ENCODE measurements around the gene ANLN.
"Not testable (repeated sequence)": the region's sequence is repeated elsewhere in the genome, so short reads cannot be mapped to it uniquely, and the experiment has no call there.

ANLN gene

GRCh38 chr7:36468370-36469101 is 78.9 kb downstream of the ANLN start:
- DNase-seq: no peak

- DNase-seq: no peak
These were observed 79.6 kb downstream of the ANLN start for GRCh38 chr7:36469236-36469635.

DNA sequence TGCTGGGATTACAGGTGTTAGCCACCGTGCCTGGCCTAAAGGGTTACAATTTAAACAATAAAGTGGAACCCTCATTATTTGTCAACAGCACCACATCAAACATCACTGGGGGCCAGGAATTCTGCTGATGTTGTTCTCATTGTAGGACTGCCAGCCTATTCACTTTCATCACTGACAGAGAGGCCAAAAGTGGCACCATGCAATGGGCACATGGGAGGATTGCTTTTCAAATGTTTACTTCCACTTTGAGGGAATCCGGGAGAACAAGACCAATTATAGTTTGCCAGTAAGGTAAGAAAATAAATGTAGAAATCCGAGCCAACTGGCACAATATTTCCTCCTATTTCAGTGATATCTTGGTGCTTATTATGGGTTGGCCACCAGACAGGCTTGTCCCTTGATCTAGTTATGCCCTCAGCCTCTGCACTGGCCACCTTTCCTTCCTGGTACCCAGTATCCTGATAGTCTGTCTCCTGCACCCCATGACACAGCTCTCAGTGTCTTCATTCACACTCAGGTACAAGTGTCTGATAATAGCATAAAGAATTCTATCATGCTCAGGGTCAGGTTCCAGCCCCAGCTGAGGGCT is 82.6 kb downstream of the ANLN start:
- DNase-seq: no peak

GRCh38 chr7:36473454-36474282 is 84.0 kb downstream of the ANLN start:
- no peak for DNase-seq

DNA sequence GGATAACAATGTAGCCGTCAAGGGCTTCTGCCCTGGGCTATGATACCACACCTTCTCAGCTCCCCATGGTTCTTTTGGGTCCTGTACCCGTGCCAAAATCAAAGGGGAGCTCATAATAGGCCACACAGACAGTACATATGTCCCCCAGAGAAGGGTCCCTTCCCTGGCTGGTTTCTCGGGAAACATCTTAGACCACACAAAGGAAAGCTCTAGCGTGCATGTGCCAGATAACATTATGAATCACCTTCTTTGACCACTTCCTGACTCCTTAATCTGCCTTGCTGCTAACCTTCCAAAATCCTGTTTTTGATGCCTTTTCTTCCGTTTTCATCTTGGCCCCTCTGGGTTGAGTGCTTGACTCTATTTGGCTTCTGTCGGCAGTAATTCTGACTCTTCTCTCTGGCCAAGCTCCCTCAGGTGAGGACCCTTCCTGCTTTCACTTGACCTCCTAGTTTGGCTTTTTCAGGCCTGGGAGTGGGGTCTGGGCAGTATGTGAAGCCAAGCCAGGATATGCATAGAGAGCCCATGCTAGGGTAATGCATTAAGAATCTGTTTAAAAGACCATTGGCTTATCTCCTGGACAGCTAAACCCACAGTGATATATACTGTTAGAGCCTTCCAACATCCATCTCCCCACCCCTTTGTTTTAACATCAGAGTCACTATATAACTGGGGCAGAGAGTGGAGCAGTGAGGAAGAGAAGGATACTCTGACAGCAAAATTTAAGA is 84.8 kb downstream of the ANLN start:
- DNase-seq: no peak

- DNase-seq: no peak
These were observed 85.3 kb downstream of the ANLN start for GRCh38 chr7:36475011-36475342.

- no peak for DNase-seq
These were observed 85.7 kb downstream of the ANLN start for GRCh38 chr7:36475381-36475780.

GRCh38 chr7:36478745-36479144 is 89.1 kb downstream of the ANLN start:
- no peak for DNase-seq

DNA sequence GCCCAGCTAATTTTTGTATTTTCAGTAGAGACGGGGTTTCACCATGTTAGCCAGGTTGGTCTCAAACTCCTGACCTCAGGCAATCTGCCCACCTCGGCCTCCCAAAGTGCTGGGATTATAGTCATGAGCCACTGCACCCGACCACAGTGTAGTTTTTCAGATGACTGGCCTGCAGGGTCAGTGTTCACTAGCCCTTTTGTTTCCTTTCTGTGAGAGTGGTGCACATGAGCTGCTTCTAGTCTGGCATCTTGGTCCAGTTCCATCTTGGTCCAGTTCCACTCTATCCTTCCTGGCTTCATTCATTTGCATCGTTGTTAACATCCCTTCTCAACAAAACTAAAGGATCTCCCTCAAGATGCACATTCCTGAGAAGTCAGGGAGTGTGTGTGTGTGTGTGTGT is 94.2 kb downstream of the ANLN start:
- DNase-seq: not testable (repeated sequence)

DNA sequence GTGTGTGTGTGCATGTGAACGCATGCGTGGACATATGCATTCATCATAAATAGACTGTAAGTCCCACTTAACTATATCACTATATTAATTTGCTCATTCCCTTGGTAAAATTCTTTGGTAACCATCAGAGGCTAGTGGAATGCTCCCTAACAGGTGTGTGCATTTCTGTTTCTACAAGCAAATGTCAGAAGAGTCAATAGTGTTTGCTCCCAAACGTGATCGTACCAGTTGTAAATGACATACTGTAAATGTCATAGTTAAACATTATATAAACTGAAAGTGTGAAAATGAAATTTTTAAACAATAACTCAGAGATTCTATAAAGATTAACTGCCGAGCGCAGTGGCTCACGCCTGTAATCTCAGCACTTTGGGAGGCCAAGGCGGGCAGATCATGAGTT is 94.6 kb downstream of the ANLN start:
- DNase-seq: no peak

DNA sequence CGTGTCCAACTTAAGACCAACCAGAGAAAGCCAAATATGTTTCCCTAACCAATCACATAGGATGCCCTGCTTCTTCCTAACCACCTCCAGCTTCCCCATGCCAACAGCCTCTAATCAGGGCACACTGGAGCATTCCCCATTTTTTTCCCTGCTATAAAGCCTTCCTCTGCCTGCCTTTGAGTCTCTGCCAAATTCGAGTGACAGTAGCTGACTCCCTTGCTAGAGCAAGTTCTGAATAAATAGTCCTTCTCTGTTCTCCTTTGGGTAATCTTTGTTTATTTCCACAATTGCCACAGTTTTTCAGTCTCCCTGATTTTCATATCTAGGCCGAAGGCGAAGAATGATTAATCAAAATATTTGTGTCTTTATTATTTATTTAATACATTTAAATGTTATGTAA is 96.7 kb downstream of the ANLN start:
- no peak for DNase-seq

DNA sequence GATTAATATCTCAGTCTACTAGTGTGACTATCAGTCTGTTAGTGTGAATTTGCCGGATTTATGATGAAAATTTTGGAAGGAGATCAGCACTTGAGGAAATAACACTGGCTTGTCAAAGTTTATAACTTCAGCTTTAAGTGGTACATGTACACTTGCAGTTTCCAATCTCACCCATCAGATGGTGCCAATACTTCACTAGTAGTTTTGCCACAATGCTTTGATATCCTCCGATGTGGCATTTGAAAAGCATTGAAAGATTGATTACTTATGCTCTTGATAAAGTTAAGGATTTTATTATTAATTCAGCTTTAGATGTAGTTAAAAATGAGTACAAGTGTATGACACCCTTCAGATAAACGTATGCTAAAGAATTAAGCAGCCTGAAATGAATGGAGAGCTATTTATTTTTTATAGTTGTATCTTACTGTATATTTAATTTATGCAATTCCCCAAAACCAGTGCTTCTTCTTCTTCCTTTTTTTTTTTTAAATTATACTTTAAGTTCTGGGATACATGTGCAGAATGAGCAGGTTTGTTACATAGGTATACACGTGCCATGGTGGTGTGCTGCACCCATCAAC is 98.2 kb downstream of the ANLN start:
- no peak for DNase-seq

DNA sequence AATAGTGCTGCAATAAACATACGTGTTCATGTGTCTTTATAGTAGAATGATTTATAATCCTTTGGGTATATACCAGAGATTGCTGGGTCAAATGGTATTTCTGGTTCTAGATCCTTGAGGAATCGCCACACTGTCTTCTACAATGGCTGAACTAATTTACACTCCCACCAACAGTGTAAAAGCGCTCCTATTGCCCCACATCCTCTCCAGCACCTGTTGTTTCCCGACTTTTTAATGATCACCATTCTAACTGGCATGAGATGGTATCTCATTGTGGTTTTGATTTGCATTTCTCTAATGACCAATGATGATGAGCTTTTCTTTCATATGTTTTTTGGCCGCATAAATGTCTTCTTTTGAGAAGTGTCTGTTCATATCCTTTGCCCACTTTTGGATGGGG is 99.0 kb downstream of the ANLN start:
- not testable (repeated sequence) for DNase-seq

- DNase-seq: no peak
These were observed 100.8 kb downstream of the ANLN start for GRCh38 chr7:36490419-36490830.

GRCh38 chr7:36491317-36491716 is 101.7 kb downstream of the ANLN start:
- no peak for DNase-seq

GRCh38 chr7:36496576-36496975 is 106.9 kb downstream of the ANLN start:
- no peak for DNase-seq

- DNase-seq: not testable (repeated sequence)
These were observed 107.5 kb downstream of the ANLN start for GRCh38 chr7:36497176-36497575.

DNA sequence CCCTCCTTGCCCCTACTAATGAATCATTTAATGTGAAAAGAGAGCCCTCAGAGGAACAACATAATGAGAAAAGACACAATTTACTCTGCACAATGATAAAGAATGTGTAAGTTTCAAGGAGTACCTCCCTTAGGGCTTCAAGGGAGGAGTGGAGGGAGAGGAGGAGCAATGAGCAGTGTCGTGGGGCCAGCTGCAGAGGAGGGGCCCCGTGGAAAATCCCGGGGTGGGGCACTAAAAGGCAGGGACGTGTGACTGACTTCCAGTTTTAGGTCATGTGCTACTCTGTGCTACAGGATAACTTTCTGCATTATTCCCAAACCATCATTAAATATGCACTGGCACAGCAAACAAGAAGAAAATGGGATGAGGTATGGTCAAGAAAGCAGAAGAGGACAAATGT is 108.1 kb downstream of the ANLN start:
- no peak for DNase-seq

All from cortex of kidney (tissue), 1 donor.